Lung (tissue), 12 donors: ENCODE measurements around the gene MCM9. TPM values are rescaled to one million over a fixed set of nuclear protein-coding genes. Genes with fewer than 3 reads are reported as not detected.

Experiments used
- ATAC-seq: fragments of 200-7000 bp; cut with Tn5 transposase; one replicate; pipeline ENCODE4 v1.9.1; 2020; ENCODE audit warnings: moderate number of reproducible peaks; ENCODE audit not compliant: insufficient read depth, low FRiP score
- DNase-seq, 3 donors: peaks; one replicate each; pipeline ENCODE4 v3.0.0-alpha.2; 2013 to 2017
- H3K27ac ChIP-seq, 2 donors: one replicate each; pipeline ENCODE4 v1.5.1; 2013; ENCODE audit warnings: mild to moderate bottlenecking in 2 of 2, moderate library complexity in 2 of 2, control low read depth in 1 of 2, inconsistent platforms in 1 of 2, low read depth in 1 of 2, low read length in 1 of 2
- H3K27me3 ChIP-seq, 3 donors: one replicate each; pipeline ENCODE4 v1.5.1; 2013; ENCODE audit warnings: low read length in 2 of 3; ENCODE audit not compliant: control insufficient read depth in 3 of 3, insufficient read depth in 3 of 3
- H3K36me3 ChIP-seq, 4 donors: one replicate each; pipeline ENCODE4 v1.5.1; 2013; ENCODE audit warnings: low read length in 4 of 4, mild to moderate bottlenecking in 1 of 4, moderate library complexity in 1 of 4; ENCODE audit not compliant: control insufficient read depth in 4 of 4, insufficient read depth in 4 of 4
- H3K4me1 ChIP-seq, 5 donors: one replicate each; pipeline ENCODE4 v1.5.1; 2013; ENCODE audit warnings: low read length in 5 of 5, mild to moderate bottlenecking in 2 of 5, moderate library complexity in 1 of 5; ENCODE audit not compliant: control insufficient read depth in 5 of 5, insufficient read depth in 5 of 5
- H3K4me3 ChIP-seq: one replicate; pipeline ENCODE4 v1.5.1; 2013; ENCODE audit warnings: mild to moderate bottlenecking, control low read depth, moderate library complexity
- H3K9ac ChIP-seq, 2 donors: one replicate each; pipeline ENCODE4 v1.5.1; 2013; ENCODE audit warnings: low read length in 2 of 2, control low read depth in 1 of 2; ENCODE audit not compliant: insufficient read depth in 1 of 2
- H3K9me3 ChIP-seq, 4 donors: one replicate each; pipeline ENCODE4 v1.5.1; 2013; ENCODE audit warnings: low read length in 3 of 4, mild to moderate bottlenecking in 1 of 4, moderate library complexity in 1 of 4; ENCODE audit not compliant: control insufficient read depth in 4 of 4, insufficient read depth in 3 of 4
- CTCF ChIP-seq: IDR thresholded peaks from 2 replicates; pipeline ENCODE4 v1.5.1; 2012; ENCODE audit warnings: mild to moderate bottlenecking; ENCODE audit errors: control extremely low read depth, extremely low read depth
- WGBS, 2 donors: extraction: QIAGEN DNeasy Blood & Tissue Kit; methylation state at CpG; one replicate each; pipeline ENCODE4 v1.1.7; 2013; 5-methylcytosine and 5-hydroxymethylcytosine counted together
- polyA plus RNA-seq, 2 donors: library from polyadenylated mRNA; stranded (reverse); fragments of 200-250 nt; gene quantifications; one replicate each; pipeline ENCODE4 v1.2.1, GENCODE V29; 2013
- total RNA-seq, 2 donors: library from RNA; depleted of rRNA in 1 of 2; stranded (reverse); fragments of >200 nt in 1 of 2; gene quantifications; one replicate each; pipeline ENCODE4 v1.2.1, GENCODE V29; 2014 to 2021
- donor health status: control.
- donor health status: control.
- donor health status: Bipolar disorder and iron deficiency.
- donor health status: healthy.
- donor health status: DM: yes; HTN: yes; CAD: no.

Gene MCM9
- total and polyA plus RNA-seq, 4 donors: 4.8 to 28.6 (median 12.0) TPM

GRCh38 chr6:118971682-118972081 is 36.7 kb upstream of the MCM9 start:
- H3K36me3 ChIP-seq: peaks cover 0 to 2% (median 0%) of the 10 kb centered on the region in 4 donors
- no peak for ATAC-seq
- no peaks in the 10 kb centered on the region for H3K9me3 ChIP-seq
- H3K27me3 ChIP-seq: no peaks in the 10 kb centered on the region
- DNase-seq: peak in 1 of 3 donors; percentile 12
- H3K4me3 ChIP-seq: no peak overlapping the region
- H3K4me1 ChIP-seq: no peaks in the 10 kb centered on the region
- WGBS, 2 donors: 94 to 95% methylated on average over 1 of the region's 1 CpG
- no peak for TF ChIP-seq CTCF
- no peak overlapping the region for H3K27ac ChIP-seq
- H3K9ac ChIP-seq: no peak overlapping the region

- H3K4me3 ChIP-seq: no peak overlapping the region
- H3K4me1 ChIP-seq: no peaks in the 10 kb centered on the region
- H3K27ac ChIP-seq: no peak overlapping the region
- no peak for ATAC-seq
- DNase-seq: no peak
- H3K9me3 ChIP-seq: no peaks in the 10 kb centered on the region
- peaks cover 0 to 2% (median 0%) of the 10 kb centered on the region in 4 donors for H3K36me3 ChIP-seq
- TF ChIP-seq CTCF: no peak
- 96 to 98% methylated on average over 3 of the region's 3 CpGs for WGBS, 2 donors
- H3K9ac ChIP-seq: no peak overlapping the region
- no peaks in the 10 kb centered on the region for H3K27me3 ChIP-seq
These were observed 35.9 kb upstream of the MCM9 start for GRCh38 chr6:118970866-118971265.

GRCh38 chr6:118968416-118968815 is 33.5 kb upstream of the MCM9 start:
- ATAC-seq (no peak), DNase-seq (peak in 2 of 3 donors; percentile 70 to 80)
- WGBS, 2 donors: 36 to 40% methylated on average over 2 of the region's 2 CpGs
- Histone ChIP-seq H3K9ac (no peak overlapping the region), H3K36me3 (peaks cover 0 to 4% (median 0%) of the 10 kb centered on the region in 4 donors), H3K27me3 (no peaks in the 10 kb centered on the region), H3K27ac (no peak overlapping the region), H3K4me1 (no peaks in the 10 kb centered on the region), H3K4me3 (no peak overlapping the region), H3K9me3 (no peaks in the 10 kb centered on the region)
- no peak for TF ChIP-seq CTCF

- Histone ChIP-seq H3K4me1 (no peaks in the 10 kb centered on the region), H3K27me3 (no peaks in the 10 kb centered on the region), H3K27ac (no peak overlapping the region), H3K9ac (no peak overlapping the region), H3K4me3 (no peak overlapping the region), H3K36me3 (peaks cover 0 to 4% (median 0%) of the 10 kb centered on the region in 4 donors), H3K9me3 (no peaks in the 10 kb centered on the region)
- ATAC-seq (no peak), DNase-seq (no peak)
- no peak for TF ChIP-seq CTCF
- WGBS, 2 donors: 77 to 79% methylated on average over 2 of the region's 2 CpGs
These were observed 32.3 kb upstream of the MCM9 start for GRCh38 chr6:118967239-118967638.
